Lower lobe of right lung (tissue), 2 donors: ENCODE measurements around the gene ZEB2. TPM values are rescaled to one million over a fixed set of nuclear protein-coding genes. Genes with fewer than 3 reads are reported as not detected.

Experiments used
- ATAC-seq, 2 donors: fragments of 200-7000 bp; cut with Tn5 transposase; one replicate each; pipeline ENCODE4 v1.9.1; 2020 to 2022; ENCODE audit warnings: mild to moderate bottlenecking in 2 of 2, moderate library complexity in 2 of 2
- DNase-seq: peaks from one replicate; pipeline ENCODE4 v3.0.0-alpha.2; 2020
- H3K27ac ChIP-seq: fragments of 200-600 bp; one replicate; pipeline ENCODE4 v1.8.0; 2022
- H3K27me3 ChIP-seq: fragments of 200-600 bp; one replicate; pipeline ENCODE4 v1.8.0; 2022; ENCODE audit warnings: low read depth
- H3K36me3 ChIP-seq: fragments of 200-600 bp; one replicate; pipeline ENCODE4 v1.8.0; 2022; ENCODE audit warnings: mild to moderate bottlenecking
- H3K4me1 ChIP-seq: fragments of 200-600 bp; one replicate; pipeline ENCODE4 v1.8.0; 2022
- H3K4me3 ChIP-seq: fragments of 200-600 bp; one replicate; pipeline ENCODE4 v1.8.0; 2022; ENCODE audit warnings: mild to moderate bottlenecking
- H3K9me3 ChIP-seq: fragments of 200-600 bp; one replicate; pipeline ENCODE4 v1.8.0; 2022
- intact Hi-C: fragments of 100-400 bp; cut with DNase I; formaldehyde crosslinking; loops from one replicate; pipeline ENCODE4 v1.11.0; 2022
- total RNA-seq: library from RNA; stranded (reverse); fragmentation: NEBNext Ultra II Directional; extraction: Animal tissue kit (Norgen Biotek cat#: 25700); gene quantifications from one replicate; pipeline ENCODE4 v1.2.1, GENCODE V29; 2021
- TF ChIP-seq, protein P1 (sequence below): fragments of 200-600 bp; IDR thresholded peaks from one replicate; pipeline ENCODE4 v1.8.0; 2022; ENCODE audit warnings: antibody characterized with exemption, mild to moderate bottlenecking
- donor health status: DM: no; HTN: yes; CAD: no; lungs with severe emphysema.

ZEB2 gene
- total RNA-seq, 1 donor from 2014 or later, result 220 TPM

GRCh38 chr2:144409241-144409640 lies 110.7 kb downstream of the ZEB2 start:
- intact Hi-C loops, result no loop called here
- DNase-seq (no peak), ATAC-seq (no peak)
- no peaks in the 10 kb centered on the region for H3K27me3 ChIP-seq
- peaks cover 10% of the 10 kb centered on the region for H3K36me3 ChIP-seq
- TF ChIP-seq, protein P1, sequence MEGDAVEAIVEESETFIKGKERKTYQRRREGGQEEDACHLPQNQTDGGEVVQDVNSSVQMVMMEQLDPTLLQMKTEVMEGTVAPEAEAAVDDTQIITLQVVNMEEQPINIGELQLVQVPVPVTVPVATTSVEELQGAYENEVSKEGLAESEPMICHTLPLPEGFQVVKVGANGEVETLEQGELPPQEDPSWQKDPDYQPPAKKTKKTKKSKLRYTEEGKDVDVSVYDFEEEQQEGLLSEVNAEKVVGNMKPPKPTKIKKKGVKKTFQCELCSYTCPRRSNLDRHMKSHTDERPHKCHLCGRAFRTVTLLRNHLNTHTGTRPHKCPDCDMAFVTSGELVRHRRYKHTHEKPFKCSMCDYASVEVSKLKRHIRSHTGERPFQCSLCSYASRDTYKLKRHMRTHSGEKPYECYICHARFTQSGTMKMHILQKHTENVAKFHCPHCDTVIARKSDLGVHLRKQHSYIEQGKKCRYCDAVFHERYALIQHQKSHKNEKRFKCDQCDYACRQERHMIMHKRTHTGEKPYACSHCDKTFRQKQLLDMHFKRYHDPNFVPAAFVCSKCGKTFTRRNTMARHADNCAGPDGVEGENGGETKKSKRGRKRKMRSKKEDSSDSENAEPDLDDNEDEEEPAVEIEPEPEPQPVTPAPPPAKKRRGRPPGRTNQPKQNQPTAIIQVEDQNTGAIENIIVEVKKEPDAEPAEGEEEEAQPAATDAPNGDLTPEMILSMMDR, result no peak
- H3K27ac ChIP-seq, result no peak overlapping the region
- H3K9me3 ChIP-seq, result no peaks in the 10 kb centered on the region
- H3K4me1 ChIP-seq, result peaks cover 30% of the 10 kb centered on the region
- H3K4me3 ChIP-seq, result no peak overlapping the region

GRCh38 chr2:144407262-144407661 lies 112.7 kb downstream of the ZEB2 start:
- Histone ChIP-seq H3K9me3 (no peaks in the 10 kb centered on the region), H3K27ac (no peak overlapping the region), H3K36me3 (peaks cover 16% of the 10 kb centered on the region), H3K4me3 (no peak overlapping the region), H3K4me1 (peaks cover 12% of the 10 kb centered on the region), H3K27me3 (no peaks in the 10 kb centered on the region)
- TF ChIP-seq, protein P1, result no peak
- ATAC-seq (no peak), DNase-seq (no peak)
- intact Hi-C loops, result no loop called here

GRCh38 chr2:144405982-144406788 lies 113.7 kb downstream of the ZEB2 start:
- Histone ChIP-seq H3K9me3 (no peaks in the 10 kb centered on the region), H3K36me3 (peaks cover 18% of the 10 kb centered on the region), H3K27ac (no peak overlapping the region), H3K4me1 (peaks cover 13% of the 10 kb centered on the region), H3K27me3 (no peaks in the 10 kb centered on the region), H3K4me3 (no peak overlapping the region)
- no peak for DNase-seq
- no peak for ATAC-seq
- intact Hi-C loops, result no loop called here
- TF ChIP-seq, protein P1, result no peak

DNA sequence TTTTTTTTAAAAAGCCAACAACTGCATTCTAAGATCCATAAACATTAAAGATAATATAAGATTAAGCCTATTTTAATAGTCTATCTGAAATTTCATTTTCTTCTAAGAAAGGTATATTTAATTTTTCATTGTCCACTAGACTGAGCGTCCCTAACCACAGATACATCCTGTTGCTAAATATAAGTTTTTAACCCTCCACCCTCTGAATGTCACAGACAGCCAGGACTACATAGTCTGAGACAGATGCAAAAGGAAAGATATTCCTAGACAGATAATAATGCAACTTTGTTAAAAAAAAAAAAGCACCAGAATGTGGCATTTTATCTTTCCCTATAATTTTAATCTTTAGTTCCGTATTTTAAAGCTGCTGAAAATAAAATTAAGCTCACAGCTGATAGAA lies 114.6 kb downstream of the ZEB2 start:
- Histone ChIP-seq H3K4me1 (peaks cover 13% of the 10 kb centered on the region), H3K9me3 (no peaks in the 10 kb centered on the region), H3K27ac (no peak overlapping the region), H3K27me3 (no peaks in the 10 kb centered on the region), H3K36me3 (peaks cover 26% of the 10 kb centered on the region), H3K4me3 (no peak overlapping the region)
- ATAC-seq (no peak), DNase-seq (no peak)
- TF ChIP-seq, protein P1, result no peak
- intact Hi-C loops, result no loop called here

DNA sequence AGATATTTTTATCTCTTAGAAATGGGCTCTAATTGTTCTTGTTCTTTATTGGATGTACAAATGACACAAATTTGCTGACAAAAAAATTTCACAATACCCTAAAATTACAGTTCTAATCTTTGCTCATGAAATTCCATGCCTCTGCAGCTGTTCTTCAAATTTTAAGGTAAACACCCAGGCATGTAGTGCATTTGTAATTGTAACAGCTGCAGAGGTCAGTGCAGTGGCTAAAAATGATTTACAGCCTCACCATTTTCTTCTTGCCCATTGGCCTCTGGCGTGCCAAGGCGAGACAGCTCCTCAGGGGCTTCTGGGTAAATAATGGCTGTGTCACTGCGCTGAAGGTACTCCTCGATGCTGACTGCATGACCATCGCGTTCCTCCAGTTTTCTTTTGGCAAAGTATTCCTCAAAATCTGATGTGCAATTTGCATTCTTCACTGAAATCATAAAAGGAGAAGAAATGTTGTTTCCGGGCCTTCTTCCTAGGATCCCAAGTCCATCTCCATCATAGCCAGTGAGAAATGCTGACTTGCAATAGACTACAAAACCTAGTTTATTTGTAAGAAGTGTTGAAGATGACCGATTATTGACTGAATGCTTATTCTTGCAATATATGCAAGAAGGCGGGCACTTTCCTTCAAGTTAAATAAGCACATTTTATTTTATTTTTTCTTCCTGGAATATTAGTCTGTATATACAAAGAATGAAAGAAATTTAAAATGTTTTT lies 115.2 kb downstream of the ZEB2 start:
- peaks cover 31% of the 10 kb centered on the region for H3K36me3 ChIP-seq
- peaks cover 13% of the 10 kb centered on the region for H3K4me1 ChIP-seq
- peak overlapping the region; percentile 19 for H3K27ac ChIP-seq
- no peaks in the 10 kb centered on the region for H3K27me3 ChIP-seq
- H3K9me3 ChIP-seq, result no peaks in the 10 kb centered on the region
- intact Hi-C loops, result no loop called here
- ATAC-seq, result peak in 1 of 2 donors; percentile 48
- no peak for DNase-seq
- H3K4me3 ChIP-seq, result no peak overlapping the region
- TF ChIP-seq, protein P1, result no peak
